GM23338 (cell line): ENCODE results near the gene SLCO4A1. TPM values are rescaled to one million over a fixed set of nuclear protein-coding genes. Genes with fewer than 3 reads are reported as not detected.

ENCODE experiments used
- ATAC-seq: fragments of 200-7000 bp; cut with Tn5 transposase; 3 replicates; pipeline ENCODE4 v1.9.1; 2020
- DNase-seq: peaks from one replicate; pipeline ENCODE4 v3.0.0-alpha.2; 2015; ENCODE audit warnings: low spot score
- H2AFZ ChIP-seq: fragments of 200-600 bp; sonication (generic); 2 replicates; pipeline ENCODE4 v1.8.0; 2016; ENCODE audit warnings: antibody characterized with exemption, mild to moderate bottlenecking, moderate library complexity
- H3F3A ChIP-seq: fragments of 200-600 bp; sonication (generic); replicated peaks from 2 replicates; pipeline ENCODE4 v1.8.0; 2017; ENCODE audit warnings: antibody characterized with exemption, mixed run types, low read depth
- H3K27ac ChIP-seq: fragments of 200-600 bp; sonication (generic); 2 replicates; pipeline ENCODE4 v1.6.1; 2016; ENCODE audit warnings: low read depth
- H3K27me3 ChIP-seq: fragments of 200-600 bp; sonication (generic); 2 replicates; pipeline ENCODE4 v1.8.0; 2016; ENCODE audit warnings: mild to moderate bottlenecking, mixed run types, moderate library complexity; ENCODE audit not compliant: insufficient read depth
- H3K36me3 ChIP-seq: fragments of 200-600 bp; sonication (generic); 2 replicates; pipeline ENCODE4 v1.8.0; 2016; ENCODE audit warnings: mild to moderate bottlenecking; ENCODE audit not compliant: insufficient read depth
- H3K4me1 ChIP-seq: fragments of 200-600 bp; sonication (generic); 2 replicates; pipeline ENCODE4 v1.8.0; 2016; ENCODE audit warnings: mild to moderate bottlenecking, moderate library complexity; ENCODE audit not compliant: insufficient read depth
- H3K4me2 ChIP-seq: fragments of 200-600 bp; sonication (generic); 2 replicates; pipeline ENCODE4 v1.7.1; 2017; ENCODE audit warnings: mixed run types
- H3K4me3 ChIP-seq: fragments of 200-600 bp; sonication (generic); 2 replicates; pipeline ENCODE4 v1.6.1; 2016; ENCODE audit warnings: mixed run types
- H3K79me2 ChIP-seq: fragments of 200-600 bp; sonication (generic); replicated peaks from 2 replicates; pipeline ENCODE4 v1.8.0; 2017; ENCODE audit warnings: mild to moderate bottlenecking; ENCODE audit not compliant: insufficient read depth
- H3K9me2 ChIP-seq: fragments of 200-600 bp; sonication (generic); 2 replicates; pipeline ENCODE4 v1.8.0; 2017; ENCODE audit not compliant: insufficient read depth
- H4K20me1 ChIP-seq: fragments of 200-600 bp; sonication (generic); replicated peaks from 2 replicates; pipeline ENCODE4 v1.8.0; 2017; ENCODE audit warnings: mild to moderate bottlenecking; ENCODE audit not compliant: insufficient read depth
- H3K27ac Mint-ChIP-seq: 2 replicates; pipeline ENCODE4 v1.8.0; 2020; ENCODE audit warnings: inconsistent platforms, mild to moderate bottlenecking, moderate library complexity, mixed read lengths
- H3K27me3 Mint-ChIP-seq: 3 replicates; pipeline ENCODE4 v1.8.0; 2022; ENCODE audit warnings: low read depth, mild to moderate bottlenecking, moderate library complexity, mixed read lengths, inconsistent platforms; ENCODE audit not compliant: insufficient read depth, poor library complexity
- H3K36me3 Mint-ChIP-seq: 3 replicates; pipeline ENCODE4 v1.8.0; 2021; ENCODE audit warnings: low read depth, mild to moderate bottlenecking, inconsistent platforms, moderate library complexity, mixed read lengths
- H3K4me1 Mint-ChIP-seq: 3 replicates; pipeline ENCODE4 v1.8.0; 2020; ENCODE audit warnings: mild to moderate bottlenecking, inconsistent platforms, mixed read lengths
- H3K4me3 Mint-ChIP-seq: 3 replicates; pipeline ENCODE4 v1.8.0; 2021; ENCODE audit warnings: moderate library complexity, mild to moderate bottlenecking, inconsistent platforms, mixed read lengths
- H3K9me3 Mint-ChIP-seq: 3 replicates; pipeline ENCODE4 v1.8.0; 2020; ENCODE audit warnings: moderate library complexity, mild to moderate bottlenecking, inconsistent platforms, mixed read lengths
- CREB1 ChIP-seq: fragments of 250-450 bp; sonication (Bioruptor Pico); IDR thresholded peaks from 2 replicates; pipeline ENCODE4 v1.5.0; 2020; ENCODE audit warnings: low read depth, mild to moderate bottlenecking, moderate library complexity
- CTCF ChIP-seq, 2 experiments: fragments of 200-600 bp in 1 of 2; sonication (generic) in 1 of 2; conservative IDR thresholded peaks; 2 replicates each; pipeline versions ENCODE4 v1.5.1 to v1.6.1; 2016 to 2017; ENCODE audit warnings: antibody characterized with exemption in 2 of 2, low read depth in 2 of 2, mild to moderate bottlenecking in 2 of 2, moderate library complexity in 1 of 2
- ETS1 ChIP-seq: IDR thresholded peaks from 2 replicates; pipeline ENCODE4 v1.6.1; 2016; ENCODE audit warnings: antibody characterized with exemption
- EZH2 ChIP-seq: fragments of 200-600 bp; sonication (generic); IDR thresholded peaks from one replicate; pipeline ENCODE4 v1.8.0; 2017; ENCODE audit warnings: antibody characterized with exemption, mild to moderate bottlenecking, low read depth; ENCODE audit not compliant: unreplicated experiment
- EZH2phosphoT487 ChIP-seq: fragments of 200-600 bp; sonication (generic); IDR thresholded peaks from one replicate; pipeline ENCODE4 v1.8.1; 2018; ENCODE audit warnings: antibody characterized with exemption; ENCODE audit not compliant: unreplicated experiment
- JUNB ChIP-seq: IDR thresholded peaks from one replicate; pipeline ENCODE4 v1.6.1; 2016; ENCODE audit warnings: antibody characterized with exemption; ENCODE audit not compliant: unreplicated experiment
- NANOG ChIP-seq: IDR thresholded peaks from 2 replicates; pipeline ENCODE4 v1.6.1; 2016; ENCODE audit warnings: antibody characterized with exemption, borderline replicate concordance
- POLR2AphosphoS5 ChIP-seq: IDR thresholded peaks from 2 replicates; pipeline ENCODE4 v1.6.1; 2016; ENCODE audit warnings: antibody characterized with exemption, low read depth
- STAT1 ChIP-seq: IDR thresholded peaks from one replicate; pipeline ENCODE4 v1.6.1; 2016; ENCODE audit warnings: antibody characterized with exemption; ENCODE audit not compliant: unreplicated experiment
- ZNF114 ChIP-seq: fragments of 250-450 bp; sonication (Bioruptor Pico); IDR thresholded peaks from 2 replicates; pipeline ENCODE4 v1.5.0; 2020; ENCODE audit warnings: mild to moderate bottlenecking, moderate library complexity
- ZNF331 ChIP-seq: fragments of 250-450 bp; sonication (Bioruptor Pico); IDR thresholded peaks from 2 replicates; pipeline ENCODE4 v1.5.0; 2020; ENCODE audit warnings: low read depth, mild to moderate bottlenecking, moderate library complexity
- ZNF462 ChIP-seq: fragments of 250-450 bp; sonication (Bioruptor Pico); IDR thresholded peaks from 2 replicates; pipeline ENCODE4 v1.5.0; 2020; ENCODE audit warnings: mild to moderate bottlenecking, moderate library complexity
- polyA plus RNA-seq: library from polyadenylated mRNA; unstranded; fragments of >200 nt; fragmentation: Nextera tagmentation; extraction: Ambion mirVana; gene quantifications from 2 replicates; pipeline ENCODE4 v1.2.1, GENCODE V29; 2016
- total RNA-seq: library from RNA; depleted of rRNA; stranded (reverse); fragments of >200 nt; shearing (Covaris generic); gene quantifications from 2 replicates; pipeline ENCODE4 v1.2.3, GENCODE V29; 2014
- TF ChIP-seq, protein P1 (sequence below): IDR thresholded peaks from one replicate; pipeline ENCODE4 v1.6.1; 2018; ENCODE audit warnings: antibody characterized with exemption; ENCODE audit not compliant: unreplicated experiment

The SLCO4A1 gene
- total and polyA plus RNA-seq, 2 experiments from 2014 or later, result 28.5 to 41.6 TPM

GRCh38 chr20:62709537-62709905 lies 67.2 kb downstream of the SLCO4A1 start:
- H3K79me2 ChIP-seq, result no peaks in the 10 kb centered on the region
- TF ChIP-seq STAT1 (no peak), POLR2AphosphoS5 (no peak), ZNF331 (CRISPR knock-in tag) (no peak), JUNB (no peak), NANOG (no peak), CREB1 (CRISPR knock-in tag) (no peak), EZH2phosphoT487 (no peak), ZNF462 (no peak), ZNF114 (CRISPR knock-in tag) (no peak), CTCF (conservative IDR thresholded peaks at IDR 0.05; ENCODE audit: low read depth in 2 of 2) (no peak), EZH2 (no peak), ETS1 (no peak)
- TF ChIP-seq, protein P1, sequence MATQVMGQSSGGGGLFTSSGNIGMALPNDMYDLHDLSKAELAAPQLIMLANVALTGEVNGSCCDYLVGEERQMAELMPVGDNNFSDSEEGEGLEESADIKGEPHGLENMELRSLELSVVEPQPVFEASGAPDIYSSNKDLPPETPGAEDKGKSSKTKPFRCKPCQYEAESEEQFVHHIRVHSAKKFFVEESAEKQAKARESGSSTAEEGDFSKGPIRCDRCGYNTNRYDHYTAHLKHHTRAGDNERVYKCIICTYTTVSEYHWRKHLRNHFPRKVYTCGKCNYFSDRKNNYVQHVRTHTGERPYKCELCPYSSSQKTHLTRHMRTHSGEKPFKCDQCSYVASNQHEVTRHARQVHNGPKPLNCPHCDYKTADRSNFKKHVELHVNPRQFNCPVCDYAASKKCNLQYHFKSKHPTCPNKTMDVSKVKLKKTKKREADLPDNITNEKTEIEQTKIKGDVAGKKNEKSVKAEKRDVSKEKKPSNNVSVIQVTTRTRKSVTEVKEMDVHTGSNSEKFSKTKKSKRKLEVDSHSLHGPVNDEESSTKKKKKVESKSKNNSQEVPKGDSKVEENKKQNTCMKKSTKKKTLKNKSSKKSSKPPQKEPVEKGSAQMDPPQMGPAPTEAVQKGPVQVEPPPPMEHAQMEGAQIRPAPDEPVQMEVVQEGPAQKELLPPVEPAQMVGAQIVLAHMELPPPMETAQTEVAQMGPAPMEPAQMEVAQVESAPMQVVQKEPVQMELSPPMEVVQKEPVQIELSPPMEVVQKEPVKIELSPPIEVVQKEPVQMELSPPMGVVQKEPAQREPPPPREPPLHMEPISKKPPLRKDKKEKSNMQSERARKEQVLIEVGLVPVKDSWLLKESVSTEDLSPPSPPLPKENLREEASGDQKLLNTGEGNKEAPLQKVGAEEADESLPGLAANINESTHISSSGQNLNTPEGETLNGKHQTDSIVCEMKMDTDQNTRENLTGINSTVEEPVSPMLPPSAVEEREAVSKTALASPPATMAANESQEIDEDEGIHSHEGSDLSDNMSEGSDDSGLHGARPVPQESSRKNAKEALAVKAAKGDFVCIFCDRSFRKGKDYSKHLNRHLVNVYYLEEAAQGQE, result no peak
- ATAC-seq (no peak), DNase-seq (no peak)
- no peaks in the 10 kb centered on the region for H4K20me1 ChIP-seq
- Mint-ChIP-seq H3K4me3 (peak overlapping the region; percentile 40; the same call in 1 of the 3 replicates), H3K36me3 (no peaks in the 10 kb centered on the region; the same call in 2 of the 3 replicates), H3K27me3 (peaks cover 35% of the 10 kb centered on the region), H3K27ac (no peak overlapping the region), H3K9me3 (no peaks in the 10 kb centered on the region), H3K4me1 (peaks cover 5% of the 10 kb centered on the region; the same call in 2 of the 3 replicates)
- no peak overlapping the region for H2AFZ ChIP-seq
- H3K4me1 ChIP-seq, result peaks cover 3% of the 10 kb centered on the region; the same call in 1 of the 2 replicates
- H3K36me3 ChIP-seq, result no peaks in the 10 kb centered on the region
- H3K9me2 ChIP-seq, result no peaks in the 10 kb centered on the region
- H3K4me3 ChIP-seq, result peak overlapping the region; percentile 62; the same call in 1 of the 2 replicates
- peaks cover 30% of the 10 kb centered on the region for H3K27me3 ChIP-seq
- no peak overlapping the region for H3K27ac ChIP-seq
- peak overlapping the region; percentile 82; the same call in 1 of the 2 replicates for H3K4me2 ChIP-seq
- no peaks in the 10 kb centered on the region for H3F3A ChIP-seq
